GM18508 (cell line): ENCODE measurements around the gene SH3BP1.

Experiments used
- ATAC-seq: cut with Tn5 transposase; IDR thresholded peaks from one replicate; pipeline ENCODE4 v1.9.1; 2021; ENCODE audit warnings: moderate number of reproducible peaks; ENCODE audit not compliant: insufficient read depth, unreplicated experiment

SH3BP1 gene

DNA sequence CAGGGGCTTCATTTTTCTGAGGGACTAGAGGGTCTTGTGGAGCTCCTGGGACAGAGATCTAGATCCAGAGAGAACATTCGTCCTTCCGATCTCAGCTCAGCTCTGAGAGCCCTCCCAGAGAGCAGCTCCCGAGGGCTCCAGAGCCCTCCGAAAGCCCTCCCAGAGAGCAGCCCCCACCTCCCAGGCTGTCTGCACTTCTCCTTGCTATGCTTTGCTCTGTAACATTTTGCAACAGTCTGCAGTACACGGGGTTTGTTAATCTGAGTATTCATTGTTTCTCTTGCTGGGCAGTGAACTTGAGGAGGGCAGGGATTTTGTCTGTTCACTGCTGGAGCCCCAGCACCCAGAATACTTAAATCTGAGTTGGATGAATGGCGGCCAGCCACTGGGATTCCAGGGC lies 28.3 kb upstream of the SH3BP1 start:
- no peak for ATAC-seq

- no peak for ATAC-seq
These were observed 23.0 kb upstream of the SH3BP1 start for GRCh38 chr22:37616201-37617083.

DNA sequence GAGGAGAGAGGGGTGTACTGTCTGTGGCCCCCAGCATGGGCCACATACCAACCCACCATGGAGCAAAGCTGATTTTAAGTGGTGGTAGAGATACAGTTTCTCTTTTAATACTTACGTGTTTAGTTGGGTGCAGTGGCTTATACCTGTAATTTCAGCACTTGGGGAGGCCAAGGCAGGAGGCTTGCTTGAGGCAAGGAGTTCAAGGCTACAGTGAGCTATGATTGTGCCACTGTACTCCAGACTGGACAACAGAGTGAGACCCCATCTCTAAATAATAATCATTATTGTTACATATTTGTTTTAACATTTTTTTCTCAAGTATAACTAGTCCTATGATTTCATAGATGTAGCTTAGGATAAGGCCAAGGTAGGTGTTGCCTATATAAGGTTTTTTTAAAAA lies 22.0 kb upstream of the SH3BP1 start:
- no peak for ATAC-seq

DNA sequence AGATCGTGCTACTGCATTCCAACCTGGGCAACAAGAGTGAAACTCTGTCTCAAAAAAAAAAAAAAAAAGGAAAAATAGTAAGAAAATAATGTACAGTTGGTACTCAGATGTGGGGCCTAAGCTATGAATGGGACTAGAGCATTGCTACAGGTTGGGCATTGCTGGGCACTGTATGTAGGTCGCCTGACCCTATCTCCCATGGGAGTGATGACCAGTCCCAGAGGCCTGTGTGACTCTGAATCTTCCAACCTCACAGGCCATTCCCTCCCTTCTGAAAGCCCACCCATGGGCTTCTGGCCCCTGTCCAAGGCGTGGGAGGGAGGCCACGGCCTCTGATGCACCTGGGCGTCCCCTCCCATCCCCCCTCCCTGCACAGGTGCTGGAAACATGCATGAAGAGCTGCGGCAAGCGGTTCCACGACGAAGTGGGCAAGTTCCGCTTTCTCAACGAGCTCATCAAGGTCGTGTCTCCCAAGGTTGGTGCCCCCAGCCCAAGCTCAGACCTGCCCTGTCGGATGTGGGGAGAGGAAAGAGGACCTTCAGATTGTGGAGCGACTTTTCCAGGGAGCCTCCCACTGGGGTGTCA lies 21.3 kb upstream of the SH3BP1 start:
- ATAC-seq, result no peak

DNA sequence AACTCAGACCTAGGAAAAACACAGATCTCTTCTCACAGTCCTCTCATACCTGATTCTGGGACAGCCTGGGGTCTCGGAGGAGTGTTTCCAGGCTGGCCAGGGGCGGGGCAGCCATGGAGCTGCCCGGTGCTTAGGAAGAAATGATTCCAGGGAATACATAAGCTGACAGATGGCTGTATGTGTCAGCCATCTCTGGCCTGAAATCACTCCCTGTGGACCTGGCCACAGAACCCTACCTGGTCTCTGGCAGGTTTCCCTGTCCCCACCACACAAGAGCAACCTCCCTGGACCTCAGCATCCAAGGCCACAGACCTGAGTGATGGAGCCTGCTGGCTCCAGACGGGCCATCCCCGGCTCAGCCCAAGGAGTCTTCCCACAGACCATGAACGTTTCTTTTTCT lies 20.8 kb upstream of the SH3BP1 start:
- ATAC-seq, result no peak

- ATAC-seq, result no peak
These were observed 19.5 kb upstream of the SH3BP1 start for GRCh38 chr22:37619991-37620390.

DNA sequence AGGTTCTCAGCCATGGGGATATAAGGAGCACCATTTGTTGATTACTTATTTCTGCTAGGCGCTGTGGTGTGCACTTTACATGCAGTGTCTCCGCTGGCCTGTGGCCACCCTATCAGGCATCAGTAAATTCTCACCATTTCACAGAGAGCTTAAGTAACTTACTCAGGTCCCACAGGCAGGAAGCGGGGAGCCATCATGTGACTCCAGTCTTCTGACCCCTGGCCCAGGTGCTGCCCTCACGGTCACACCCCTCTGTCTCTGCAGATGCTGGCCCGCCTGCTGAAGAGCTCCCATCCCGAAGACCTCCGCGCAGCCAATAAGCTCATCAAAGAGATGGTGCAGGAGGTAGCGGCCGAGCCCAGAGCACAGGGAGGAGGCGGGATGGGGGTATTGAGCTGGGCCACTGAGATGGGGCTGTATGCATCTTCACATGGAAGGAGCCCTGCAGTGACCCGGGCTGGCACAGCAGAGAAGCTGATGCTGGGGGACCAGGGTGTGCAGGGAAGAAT lies 18.1 kb upstream of the SH3BP1 start:
- no peak for ATAC-seq

DNA sequence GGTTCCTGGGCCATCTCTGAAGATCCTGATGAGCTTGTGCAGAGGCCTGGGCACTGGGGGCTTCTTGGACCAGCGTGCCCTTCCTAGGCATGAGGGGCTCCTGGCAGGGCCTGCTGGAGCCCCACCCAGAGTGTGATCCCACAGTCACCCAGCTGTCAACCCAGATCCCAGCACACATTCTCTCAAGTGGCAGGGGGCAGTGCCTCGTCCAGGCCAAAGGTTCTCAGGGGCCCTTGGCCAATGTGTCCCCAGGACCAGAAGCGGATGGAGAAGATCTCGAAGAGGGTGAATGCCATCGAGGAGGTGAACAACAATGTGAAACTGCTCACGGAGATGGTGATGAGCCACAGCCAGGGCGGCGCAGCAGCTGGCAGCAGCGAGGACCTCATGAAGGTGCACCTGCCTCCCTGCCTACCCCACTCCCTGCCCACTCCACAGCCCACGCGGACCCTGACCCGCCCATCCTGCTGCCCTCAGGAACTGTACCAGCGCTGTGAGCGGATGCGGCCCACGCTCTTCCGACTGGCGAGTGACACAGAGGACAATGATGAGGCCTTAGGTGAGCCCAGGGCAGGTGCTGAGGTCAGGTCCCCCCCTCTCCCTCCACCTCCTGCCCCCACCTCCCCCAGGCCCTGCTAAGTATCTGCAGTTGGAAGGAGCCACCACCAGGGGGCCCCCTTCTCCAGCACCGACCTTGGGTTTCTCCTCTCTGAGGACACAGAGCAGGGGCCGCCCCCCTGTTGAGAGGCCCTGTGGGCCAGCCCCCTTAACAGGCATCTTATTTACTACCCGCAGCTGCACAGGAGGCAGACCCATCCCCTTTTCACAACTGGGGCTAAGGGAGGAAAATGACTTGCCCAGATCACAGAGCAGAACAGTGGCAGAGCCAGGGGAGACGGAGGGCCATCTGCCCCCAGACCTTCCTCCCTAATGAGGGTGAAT lies 16.1 kb upstream of the SH3BP1 start:
- no peak for ATAC-seq

GRCh38 chr22:37624017-37624365 lies 15.5 kb upstream of the SH3BP1 start:
- no peak for ATAC-seq

DNA sequence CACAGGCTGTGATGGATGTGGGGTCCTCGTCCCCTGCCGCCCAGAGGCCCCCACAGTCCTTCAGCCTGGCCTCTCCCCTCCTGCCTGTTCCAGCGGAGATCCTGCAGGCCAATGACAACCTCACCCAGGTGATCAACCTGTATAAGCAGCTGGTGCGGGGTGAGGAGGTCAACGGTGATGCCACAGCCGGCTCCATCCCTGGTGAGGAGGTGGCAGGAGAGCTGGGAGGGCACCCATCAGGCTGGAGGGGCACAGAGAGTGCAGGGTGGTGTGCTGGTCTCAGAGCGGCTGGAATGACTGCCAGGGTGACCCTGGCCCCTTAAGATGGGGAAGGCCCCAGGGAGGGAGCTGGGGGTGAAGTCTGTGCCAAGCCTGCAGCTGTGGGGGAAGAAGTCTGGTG lies 14.6 kb upstream of the SH3BP1 start:
- ATAC-seq, result no peak

DNA sequence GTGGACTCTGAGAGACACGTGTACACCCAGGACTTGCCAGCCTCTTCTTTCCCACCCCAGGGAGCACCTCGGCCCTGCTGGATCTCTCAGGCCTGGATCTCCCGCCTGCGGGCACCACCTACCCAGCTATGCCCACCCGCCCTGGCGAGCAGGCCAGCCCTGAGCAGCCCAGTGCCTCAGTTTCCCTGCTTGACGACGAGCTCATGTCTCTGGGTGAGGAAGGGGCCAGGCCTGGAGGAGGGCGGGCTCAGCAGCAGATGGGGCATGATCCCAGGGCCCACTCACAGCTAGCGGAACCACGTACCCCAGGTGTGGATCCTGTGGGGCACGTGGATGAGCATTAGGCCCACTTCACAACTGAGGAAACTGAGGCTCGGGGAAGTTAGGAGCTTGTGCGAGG lies 13.7 kb upstream of the SH3BP1 start:
- no peak for ATAC-seq

GRCh38 chr22:37626144-37626543 lies 13.3 kb upstream of the SH3BP1 start:
- no peak for ATAC-seq

DNA sequence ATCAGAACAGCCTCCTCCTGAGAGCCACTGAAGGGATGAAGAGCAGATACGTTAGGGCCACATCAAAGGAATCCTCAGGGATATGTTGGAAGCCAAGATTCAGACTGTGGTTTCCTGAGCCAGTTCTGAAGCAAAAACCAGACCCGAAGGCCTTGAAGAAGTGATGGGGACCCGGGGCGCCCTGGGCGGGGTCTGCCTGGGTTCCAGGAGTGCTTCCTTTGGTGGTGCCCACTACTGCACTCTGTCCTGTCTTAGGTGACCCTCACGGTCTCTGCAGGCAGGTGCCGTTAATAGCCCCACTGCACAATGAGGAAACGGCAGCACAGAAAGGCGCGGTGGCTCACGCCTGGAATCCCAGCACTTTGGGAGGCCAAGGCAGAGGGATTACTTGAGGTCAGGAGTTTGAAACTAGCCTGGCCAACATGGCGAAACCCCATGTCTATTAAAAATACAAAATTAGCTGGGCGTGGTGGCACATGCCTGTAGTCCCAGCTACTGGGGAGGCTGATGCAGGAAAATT lies 12.9 kb upstream of the SH3BP1 start:
- no peak for ATAC-seq

GRCh38 chr22:37627121-37627520 lies 12.3 kb upstream of the SH3BP1 start:
- ATAC-seq, result no peak

GRCh38 chr22:37627545-37627944 lies 11.9 kb upstream of the SH3BP1 start:
- ATAC-seq, result no peak

DNA sequence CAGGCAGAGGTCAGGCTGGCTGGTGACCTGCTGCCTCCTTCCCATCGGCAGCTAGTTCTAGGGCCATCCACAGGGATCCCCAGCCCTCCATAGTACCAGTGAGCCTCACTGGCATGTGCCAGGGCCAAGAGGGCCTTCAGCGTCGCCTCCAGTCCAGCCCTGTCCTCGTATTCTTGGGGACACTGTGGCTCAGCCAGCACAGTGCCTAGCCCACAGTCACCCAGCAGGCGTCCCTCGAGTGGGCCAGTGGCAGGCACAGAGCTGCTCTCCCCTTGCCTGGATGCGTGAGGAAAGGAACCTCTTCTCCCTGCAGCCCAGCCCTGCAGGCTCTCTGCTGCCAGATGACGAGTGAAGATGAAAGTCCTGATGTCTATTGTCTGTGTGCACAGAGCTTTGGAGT lies 10.6 kb upstream of the SH3BP1 start:
- ATAC-seq, result no peak

- ATAC-seq, result no peak
These were observed 9.5 kb upstream of the SH3BP1 start for GRCh38 chr22:37629928-37630327.

GRCh38 chr22:37630839-37631435 lies 8.5 kb upstream of the SH3BP1 start:
- ATAC-seq, result no peak

- no peak for ATAC-seq
These were observed 7.9 kb upstream of the SH3BP1 start for GRCh38 chr22:37631448-37632173.
